Right lung (tissue), 5 donors: ENCODE results near the gene CNOT4. TPM values are rescaled to one million over a fixed set of nuclear protein-coding genes. Genes with fewer than 3 reads are reported as not detected.
A peak's percentile ranks its signal among the peaks of the same experiment; 100 is the strongest.

Experiments
- DNase-seq, 2 donors: peaks; one replicate each; pipeline ENCODE4 v3.0.0-alpha.2; 2013
- polyA plus RNA-seq, 5 donors: library from polyadenylated mRNA; unstranded; fragments of 120-200 nt; gene quantifications; one replicate each; pipeline versions ENCODE4 v1.2.1 to v1.2.3, GENCODE V29; 2013; ENCODE audit warnings: inconsistent platforms in 1 of 5, low replicate concordance in 1 of 5; ENCODE audit not compliant: insufficient read length in 5 of 5, insufficient read depth in 1 of 5

The CNOT4 gene
- polyA plus RNA-seq, 5 donors = 27.5 to 36.6 (median 33.1) TPM

DNA sequence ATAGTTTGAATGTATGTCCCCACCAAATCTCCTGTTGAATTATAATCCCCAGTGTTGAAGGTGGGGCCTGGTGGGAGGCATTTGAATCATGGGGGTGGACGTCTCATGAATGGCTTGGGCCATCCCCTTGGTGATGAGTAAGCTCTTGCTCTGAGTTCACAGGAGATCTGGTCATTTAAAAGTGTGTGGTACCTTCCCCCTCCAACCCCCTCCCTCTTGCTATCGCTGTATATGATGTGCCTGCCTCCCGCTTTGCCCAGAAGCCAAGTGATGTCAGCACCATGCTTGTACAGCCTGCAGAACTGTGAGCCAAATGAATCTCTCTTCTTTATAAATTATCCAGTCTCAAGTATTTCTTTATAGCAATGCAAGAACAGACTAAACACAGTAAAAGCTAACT, 103.0 kb downstream of the CNOT4 start:
- no peak for DNase-seq

DNA sequence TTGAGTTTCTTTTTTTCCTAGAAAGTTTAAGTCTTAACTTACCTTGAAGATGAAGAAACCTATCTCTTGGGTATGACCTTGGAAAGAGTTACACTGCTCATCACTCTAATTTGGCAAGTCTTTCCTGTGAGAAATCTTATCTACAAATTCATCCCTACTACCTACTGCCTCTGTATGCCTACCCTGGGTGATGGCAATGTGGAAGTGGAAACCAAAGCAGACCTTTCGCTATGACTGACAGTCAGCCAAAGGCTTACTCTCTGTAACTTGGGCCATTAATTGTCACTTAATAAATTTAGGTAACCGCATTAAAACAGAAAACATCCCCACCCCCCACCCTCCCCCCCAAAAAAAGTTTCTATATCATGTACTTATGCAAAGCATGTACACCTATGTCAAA, 103.9 kb downstream of the CNOT4 start:
- DNase-seq = no peak

DNA sequence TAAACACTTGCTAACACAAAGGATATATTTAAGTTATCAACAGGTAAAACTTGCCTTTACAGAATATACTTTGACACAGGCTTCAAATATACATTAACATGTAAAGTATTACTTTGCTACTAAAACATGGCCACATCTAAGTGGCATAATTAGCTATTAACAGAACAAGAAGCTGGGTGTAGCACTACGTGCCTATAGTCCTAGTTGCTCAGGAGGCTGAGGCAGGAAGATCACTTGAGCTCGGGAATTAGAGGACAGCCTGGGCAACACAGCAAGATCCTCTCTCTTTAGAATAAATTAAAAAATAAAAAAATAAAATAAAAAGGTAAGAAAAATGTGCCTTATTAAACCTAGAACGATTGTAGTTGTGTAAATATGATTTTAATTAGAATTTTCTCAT, 106.6 kb downstream of the CNOT4 start:
- DNase-seq = no peak

- DNase-seq = no peak
Measured at GRCh38 chr7:135397689-135398088, 112.2 kb downstream of the CNOT4 start.

GRCh38 chr7:135392701-135393100, 117.2 kb downstream of the CNOT4 start:
- no peak for DNase-seq

DNA sequence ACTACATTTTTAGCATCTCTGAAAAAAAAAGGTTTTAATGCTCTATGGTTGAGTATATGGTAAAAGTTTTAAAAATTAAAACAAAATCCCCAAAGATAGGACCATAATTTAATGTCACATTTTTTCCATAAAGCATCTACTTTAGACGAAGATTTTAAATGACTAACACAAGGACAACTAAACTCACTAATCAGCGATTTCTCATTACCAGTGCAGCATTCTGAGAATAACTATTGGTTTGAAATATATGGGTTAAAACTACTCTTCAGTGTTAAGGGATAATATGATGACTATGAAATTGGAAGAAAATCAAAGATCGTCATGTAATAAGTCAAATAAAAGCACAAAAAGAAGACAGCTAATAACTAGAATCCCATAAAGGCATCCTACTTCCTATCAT, 118.4 kb downstream of the CNOT4 start:
- no peak for DNase-seq

DNA sequence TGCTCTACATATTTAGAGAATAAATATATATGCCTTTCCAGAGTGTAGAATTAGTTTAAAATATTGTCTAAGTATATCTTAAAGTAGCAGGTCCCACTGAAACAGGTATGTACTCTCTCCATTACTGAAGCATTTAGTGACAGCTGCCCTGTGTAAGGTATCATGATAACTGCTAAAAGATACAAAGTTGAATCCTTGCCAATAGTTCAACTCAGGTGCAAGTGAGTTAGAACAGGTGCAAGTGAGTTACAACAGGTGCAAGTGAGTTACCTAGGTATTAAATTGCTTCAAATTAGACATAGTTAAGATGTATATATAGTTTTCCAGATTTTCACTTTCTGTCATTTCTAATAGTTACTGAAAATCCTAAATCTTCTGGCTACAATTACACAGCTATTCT, 119.1 kb downstream of the CNOT4 start:
- no peak for DNase-seq

GRCh38 chr7:135389971-135390370, 119.9 kb downstream of the CNOT4 start:
- no peak for DNase-seq

GRCh38 chr7:135388616-135389015, 121.3 kb downstream of the CNOT4 start:
- DNase-seq = no peak

DNA sequence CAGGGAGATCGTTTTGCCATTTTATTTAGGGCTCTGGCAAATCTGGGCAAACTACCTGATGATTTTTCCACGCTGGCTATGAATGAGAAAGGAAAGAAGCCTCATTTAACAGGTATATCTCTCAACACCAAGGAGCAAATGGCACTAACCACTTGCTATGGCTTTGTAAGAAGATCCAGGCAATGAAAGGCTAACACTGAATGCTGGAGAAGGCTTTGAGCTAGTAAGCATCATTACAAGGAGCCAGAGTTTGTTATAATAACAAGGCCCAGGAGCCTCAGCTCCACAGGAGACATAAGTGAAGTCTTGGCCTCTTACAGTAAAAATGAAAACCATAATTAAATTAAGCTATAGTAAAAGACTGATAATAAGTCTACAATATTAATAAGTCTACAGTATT, 123.1 kb downstream of the CNOT4 start:
- no peak for DNase-seq

- DNase-seq = no peak
Measured at GRCh38 chr7:135386181-135386580, 123.7 kb downstream of the CNOT4 start.

DNA sequence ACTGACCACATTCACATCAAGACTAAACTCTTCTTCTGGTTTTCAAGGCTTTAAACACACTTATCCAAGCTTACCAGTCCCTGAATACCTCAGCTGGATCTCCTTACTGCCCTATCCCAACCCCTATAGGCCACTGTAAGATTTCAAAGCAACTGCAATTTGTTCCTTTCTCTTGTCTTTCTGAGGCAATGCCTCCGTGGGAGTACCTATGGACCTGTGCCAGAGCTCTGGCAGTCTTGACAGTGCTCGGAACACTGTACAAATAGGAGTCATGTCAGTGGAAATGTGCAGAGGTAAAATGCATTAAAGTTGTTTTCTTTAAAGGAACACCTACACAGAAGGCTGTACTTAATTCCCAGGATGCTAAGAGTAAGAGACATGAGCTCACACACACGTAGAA, 124.7 kb downstream of the CNOT4 start:
- no peak for DNase-seq

DNA sequence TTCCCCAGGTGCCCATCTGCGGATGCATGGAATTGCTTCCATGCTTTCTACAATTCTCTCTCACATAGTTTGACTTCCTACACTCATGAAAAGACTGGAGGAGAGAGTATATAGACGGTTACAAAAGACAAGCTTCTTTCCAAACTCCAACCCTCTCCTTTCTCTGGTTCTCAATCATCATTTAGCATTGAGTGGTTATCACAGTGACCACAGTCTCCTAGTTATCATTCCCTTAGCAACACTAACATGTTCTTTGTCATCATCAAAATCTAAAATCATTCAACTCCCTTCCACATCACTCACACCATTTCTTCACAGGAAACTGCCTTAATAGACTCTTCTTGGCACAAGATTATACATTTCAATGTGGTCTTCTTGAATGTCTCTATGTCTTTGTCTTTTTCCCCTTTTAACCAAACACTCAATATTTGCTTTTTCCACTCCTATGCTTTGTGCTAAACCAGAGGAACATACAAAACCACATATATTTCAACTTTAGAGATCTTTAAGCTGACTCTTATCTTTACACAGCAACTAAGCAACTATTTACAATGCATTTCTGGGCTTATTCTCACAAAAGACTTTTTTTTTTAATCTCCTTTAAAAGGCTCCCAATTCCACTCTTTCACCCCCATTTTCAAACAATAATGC, 126.3 kb downstream of the CNOT4 start:
- no peak for DNase-seq

DNA sequence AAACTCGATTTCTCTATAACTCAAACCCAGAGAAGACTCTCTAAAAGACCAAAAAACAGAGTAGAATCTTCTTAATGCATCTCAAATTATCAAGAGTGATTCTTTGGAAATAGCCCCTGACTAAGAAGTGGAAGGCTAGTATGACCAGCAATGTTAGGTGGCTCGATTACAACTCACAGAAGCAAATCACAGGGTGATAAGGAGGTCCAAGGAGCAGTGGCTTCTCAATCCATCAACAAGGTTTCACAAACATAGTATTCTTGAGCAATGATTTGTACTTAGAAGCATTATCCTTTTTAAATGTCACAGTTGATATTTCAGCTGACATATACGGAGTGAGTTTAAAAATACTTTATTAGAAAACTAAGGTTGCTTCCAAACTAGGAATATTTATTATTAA, 127.7 kb downstream of the CNOT4 start:
- no peak for DNase-seq

GRCh38 chr7:135381369-135381768, 128.5 kb downstream of the CNOT4 start:
- no peak for DNase-seq

DNA sequence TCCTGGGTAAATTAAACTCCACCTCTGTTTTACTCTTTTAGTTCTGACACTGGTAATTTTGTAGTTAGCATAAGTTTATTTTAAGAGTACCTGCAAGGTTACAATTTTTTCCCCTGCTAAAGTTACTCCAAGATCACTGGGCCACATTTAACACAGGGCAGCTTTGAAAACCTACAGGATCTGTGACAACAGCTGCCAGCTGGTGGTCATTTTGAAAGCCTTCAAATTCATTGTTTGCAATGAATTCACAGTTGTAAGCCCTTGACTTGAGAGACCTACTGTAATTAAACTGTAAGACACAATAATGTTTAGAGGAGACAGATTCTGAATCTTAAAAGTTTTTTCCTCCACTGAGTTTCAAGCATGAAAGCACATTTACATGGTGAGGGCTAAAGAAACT, 129.6 kb downstream of the CNOT4 start:
- DNase-seq = no peak

GRCh38 chr7:135377171-135377570, 132.7 kb downstream of the CNOT4 start:
- DNase-seq = no peak

GRCh38 chr7:135375908-135376699, 133.8 kb downstream of the CNOT4 start:
- DNase-seq = no peak

GRCh38 chr7:135374736-135375135, 135.2 kb downstream of the CNOT4 start:
- DNase-seq = no peak

DNA sequence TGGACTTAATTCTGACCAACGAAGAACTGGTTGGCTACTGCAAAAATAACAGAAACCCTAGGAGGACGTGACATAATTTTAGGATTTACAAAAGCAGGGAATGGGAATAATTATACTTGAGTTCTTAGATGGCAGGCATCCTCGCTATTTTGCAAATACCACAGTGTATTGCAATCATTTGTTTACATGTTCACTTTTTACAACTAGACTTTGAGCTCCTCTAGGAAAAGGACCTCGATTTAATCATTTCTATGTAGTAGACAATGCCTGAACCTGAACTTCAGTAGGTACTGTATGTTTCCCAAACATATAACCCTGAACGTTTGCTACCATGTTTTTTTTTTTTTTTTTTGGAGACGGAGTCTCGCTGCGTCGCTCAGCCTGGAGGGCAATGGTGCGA, 137.7 kb downstream of the CNOT4 start:
- DNase-seq = no peak

- DNase-seq = peak; percentile 70 to 74
Measured at GRCh38 chr7:135370656-135371055, 139.2 kb downstream of the CNOT4 start.

DNA sequence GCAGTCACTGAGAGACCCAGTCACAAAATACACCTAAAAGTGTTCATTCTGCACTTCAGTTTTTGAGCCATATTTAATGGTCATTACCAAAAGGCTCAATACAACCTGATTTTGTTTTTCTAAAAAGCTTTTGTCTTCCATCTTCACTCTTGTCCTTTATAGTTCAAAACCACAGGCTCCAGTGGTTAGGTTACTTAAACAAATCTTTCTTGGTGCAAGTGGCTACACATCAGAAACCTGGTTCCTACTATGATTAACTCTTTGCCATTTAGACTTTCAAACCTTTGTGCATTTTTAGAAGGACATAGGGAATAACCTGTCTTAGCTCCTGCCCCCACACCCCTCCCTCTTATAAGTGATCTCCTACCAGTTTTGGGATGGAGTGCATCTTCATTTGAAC, 140.5 kb downstream of the CNOT4 start:
- DNase-seq = no peak

DNA sequence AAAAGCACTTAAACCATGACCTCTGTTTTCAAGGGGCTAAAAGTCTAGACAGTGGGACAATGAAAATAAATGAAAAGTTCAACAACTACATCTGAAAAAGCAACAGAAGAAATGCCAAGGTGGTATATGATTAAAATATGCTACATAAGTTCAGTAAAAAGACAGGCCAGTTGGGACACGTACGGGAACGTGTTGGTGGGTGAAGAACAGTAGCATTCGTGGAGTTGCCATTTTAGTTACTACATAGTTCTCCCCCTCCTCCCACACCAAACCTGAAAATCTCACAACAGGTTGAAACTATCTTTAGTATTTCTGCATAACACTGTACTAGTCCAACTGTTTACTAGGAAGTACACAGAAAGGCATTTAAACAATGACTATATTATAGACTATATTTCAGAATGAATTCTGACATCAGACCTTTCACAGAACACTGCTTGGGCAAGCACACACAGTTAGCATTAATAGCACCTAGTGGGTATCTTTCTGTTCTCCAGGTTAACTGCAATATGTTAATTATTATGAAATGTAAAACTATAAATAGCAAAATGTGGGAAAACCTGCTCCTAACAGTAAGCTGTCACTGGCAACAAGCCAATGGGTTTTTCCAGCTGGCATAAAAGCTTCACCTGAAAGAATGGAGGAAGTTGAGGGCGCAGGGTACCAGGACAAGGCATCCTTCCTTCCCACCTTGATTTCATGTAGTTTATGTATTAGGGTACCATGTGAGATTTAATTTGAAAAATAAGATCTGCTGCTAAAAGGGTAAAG, 141.3 kb downstream of the CNOT4 start:
- DNase-seq = no peak
